Frontal cortex (tissue), 4 donors: ENCODE measurements around the gene ALDH3A2. TPM values are rescaled to one million over a fixed set of nuclear protein-coding genes. Genes with fewer than 3 reads are reported as not detected.
"Not testable (repeated sequence)": the region's sequence is repeated elsewhere in the genome, so short reads cannot be mapped to it uniquely, and the experiment has no call there.

Experiments
- DNase-seq, 2 donors: peaks; one replicate each; pipeline ENCODE4 v3.0.0; 2012; ENCODE audit warnings: low spot score in 2 of 2
- FAIRE-seq: peaks from 2 replicates; lab custom pipeline; 2012; peaks lifted over from hg19 to GRCh38; lab: Jason Lieb, UNC
- total RNA-seq: library from RNA; depleted of rRNA; stranded (reverse); fragments of >200 nt; gene quantifications from one replicate; pipeline ENCODE4 v1.2.3, GENCODE V29; 2014
- donor health status: control.
- donor health status: control.
- donor health status: control.

The ALDH3A2 gene
- total RNA-seq, 1 donor from 2014 or later = 67.7 TPM

DNA sequence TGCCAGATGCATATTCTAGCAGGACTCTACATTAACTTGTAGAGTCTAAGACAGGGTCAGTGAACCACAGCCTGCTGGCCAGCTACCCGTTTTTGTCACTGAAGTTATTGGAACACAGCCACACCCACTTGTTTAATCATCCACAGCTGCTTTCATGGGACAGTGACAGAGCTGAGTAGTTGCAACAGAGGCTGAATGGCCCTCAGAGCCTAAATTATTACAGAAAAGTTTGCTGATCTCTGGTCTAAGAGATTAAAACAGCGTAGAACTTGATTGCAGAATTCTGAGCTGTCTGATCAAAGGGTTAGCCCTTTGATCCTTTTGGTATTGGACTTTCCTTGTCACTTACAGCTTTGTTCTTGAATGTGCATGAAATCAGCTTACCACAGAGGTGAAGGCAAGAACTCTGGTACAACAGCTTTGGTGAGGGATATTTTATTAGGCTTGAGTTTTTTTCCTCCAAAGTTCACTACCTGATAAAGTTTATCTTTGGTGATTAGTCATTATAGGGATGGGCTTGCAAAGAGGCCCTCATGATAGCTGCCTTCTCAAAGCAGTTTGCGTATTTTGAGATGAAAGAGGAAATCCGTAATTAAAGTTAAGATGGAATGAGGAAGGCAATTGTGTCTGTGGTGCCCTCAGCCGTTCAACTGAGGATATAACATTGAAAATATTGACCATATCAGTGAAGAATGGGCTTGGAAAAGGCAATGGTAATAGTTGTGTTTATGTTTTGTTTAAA, 23.6 kb downstream of the ALDH3A2 start:
- DNase-seq (no peak), FAIRE-seq (no peak)

DNA sequence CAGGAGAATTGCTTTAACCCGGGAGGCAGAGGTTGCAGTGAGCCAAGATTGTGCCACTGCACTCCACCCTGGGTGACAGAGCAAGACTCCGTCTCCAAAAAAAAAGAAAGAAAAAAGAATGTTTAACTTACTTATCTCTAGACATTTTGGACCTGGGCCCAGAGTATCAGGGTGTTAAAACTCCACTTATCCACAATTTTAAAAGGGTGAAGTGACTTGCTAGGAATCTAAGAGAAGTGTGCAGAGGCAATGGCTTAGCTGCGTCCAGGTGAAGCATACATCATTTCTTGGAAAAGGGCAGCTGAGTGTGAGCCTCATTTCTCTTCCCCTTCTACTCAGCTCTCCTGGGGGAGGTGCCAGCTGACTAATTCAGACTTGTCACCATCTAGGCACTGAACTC, 25.1 kb downstream of the ALDH3A2 start:
- FAIRE-seq = no peak
- no peak for DNase-seq

DNA sequence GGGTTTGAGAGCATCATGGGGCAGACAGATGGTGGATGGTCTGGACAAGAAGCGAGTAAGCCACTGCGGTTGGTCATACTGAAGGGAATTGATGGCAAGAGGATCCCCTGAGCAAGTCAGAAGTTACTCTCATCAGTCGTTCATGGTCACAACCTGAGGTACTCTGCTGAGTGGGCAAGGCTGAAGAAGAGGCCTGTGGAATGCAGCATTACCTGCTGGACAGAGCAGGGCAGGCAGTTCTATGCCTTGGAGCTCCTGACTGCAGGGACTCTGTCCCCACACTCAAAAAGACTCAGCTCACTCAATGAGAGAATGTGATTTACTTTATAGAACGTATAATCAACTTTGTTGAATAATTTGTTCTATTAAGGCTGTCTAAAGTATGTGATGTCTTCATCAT, 28.3 kb downstream of the ALDH3A2 start:
- DNase-seq (no peak), FAIRE-seq (no peak)

DNA sequence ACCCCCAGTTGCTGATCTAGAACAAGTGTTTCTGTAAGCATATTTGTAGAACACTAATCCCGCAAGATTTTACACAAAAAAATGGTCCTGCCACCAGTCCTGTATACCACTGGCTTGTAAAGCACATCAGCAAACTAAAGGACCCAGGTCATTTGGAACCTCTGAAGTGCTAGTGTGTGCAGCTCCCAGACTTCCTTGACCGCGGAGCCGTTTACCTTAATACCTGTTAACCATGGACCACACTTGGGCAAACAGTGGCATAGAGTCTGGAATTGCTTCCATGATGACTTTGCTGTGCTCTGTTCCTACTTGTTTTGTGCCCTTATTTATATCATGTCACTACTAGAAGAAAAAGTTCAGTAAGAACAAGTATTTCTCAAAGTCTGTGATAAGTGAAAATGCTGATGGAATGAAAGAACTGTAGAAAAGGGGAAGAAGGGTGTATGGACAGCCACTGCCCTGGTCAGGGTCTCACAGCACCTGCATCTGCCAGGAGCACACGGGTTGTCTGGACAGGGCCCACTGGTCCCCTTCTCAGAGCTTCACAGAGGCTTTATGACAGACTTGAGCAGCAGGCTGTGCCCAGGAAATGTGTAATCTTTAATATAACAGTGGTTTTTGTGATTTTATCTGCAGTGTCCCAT, 29.3 kb downstream of the ALDH3A2 start:
- DNase-seq = no peak
- FAIRE-seq = no peak

DNA sequence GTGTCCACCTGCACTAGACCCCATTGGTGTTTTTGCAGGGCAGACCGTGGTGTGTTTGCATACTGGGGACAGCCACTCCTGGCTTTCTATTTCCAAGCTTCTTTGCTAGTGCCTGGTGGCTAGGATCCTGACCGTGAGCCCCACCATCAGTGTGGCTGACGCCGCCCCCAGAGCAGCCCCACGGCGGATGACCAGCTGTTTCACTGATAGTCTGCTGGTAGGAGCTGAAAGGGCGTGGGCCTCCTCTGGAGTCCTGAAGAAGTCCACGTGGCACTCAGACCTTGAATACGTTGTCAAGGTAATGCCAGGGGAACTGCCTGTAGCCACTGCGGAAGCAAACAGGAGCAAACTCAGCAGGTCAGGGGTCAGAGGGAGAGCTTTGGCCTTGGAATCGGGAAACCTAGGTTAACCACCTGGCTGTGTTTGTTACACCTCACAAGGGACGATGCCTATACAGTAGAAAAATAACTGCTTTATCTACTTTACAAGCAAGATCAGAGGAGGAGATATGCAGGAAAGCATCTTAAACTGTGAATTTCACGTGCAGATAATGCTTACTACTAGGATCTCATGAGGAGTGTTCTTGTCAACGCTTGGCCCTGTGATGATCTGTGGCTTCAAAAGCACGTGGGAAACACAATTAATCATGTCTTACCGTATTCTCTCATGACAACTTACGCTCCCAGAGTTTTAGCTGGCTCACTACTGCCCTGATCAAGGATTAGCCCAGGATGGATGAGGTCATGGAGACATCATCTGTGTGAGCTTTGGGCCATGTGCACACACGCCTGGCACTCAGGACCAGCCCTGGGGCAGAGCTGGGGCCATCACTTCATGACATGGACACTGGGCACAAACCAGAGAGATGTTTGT, 30.3 kb downstream of the ALDH3A2 start:
- no peak for DNase-seq
- no peak for FAIRE-seq

DNA sequence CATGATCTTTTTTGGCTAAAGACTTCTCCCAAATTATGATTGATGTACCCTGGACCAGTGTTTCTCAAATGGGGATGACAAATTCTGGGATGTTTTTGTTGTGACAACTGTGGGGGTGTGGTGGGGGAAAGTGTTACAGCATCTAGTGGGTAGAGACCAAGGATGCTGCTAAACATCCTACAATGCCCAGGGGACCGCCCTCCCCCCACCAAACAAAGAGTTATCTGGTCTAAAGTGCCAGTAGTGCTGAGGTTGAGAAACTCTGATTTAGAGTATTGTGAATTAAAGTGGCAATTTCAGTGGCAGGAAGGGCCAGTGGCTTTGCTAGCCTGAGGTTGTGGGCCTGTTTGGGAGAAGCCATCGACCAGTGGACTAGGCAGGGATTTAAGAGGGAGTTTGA, 34.6 kb downstream of the ALDH3A2 start:
- DNase-seq (no peak), FAIRE-seq (no peak)

DNA sequence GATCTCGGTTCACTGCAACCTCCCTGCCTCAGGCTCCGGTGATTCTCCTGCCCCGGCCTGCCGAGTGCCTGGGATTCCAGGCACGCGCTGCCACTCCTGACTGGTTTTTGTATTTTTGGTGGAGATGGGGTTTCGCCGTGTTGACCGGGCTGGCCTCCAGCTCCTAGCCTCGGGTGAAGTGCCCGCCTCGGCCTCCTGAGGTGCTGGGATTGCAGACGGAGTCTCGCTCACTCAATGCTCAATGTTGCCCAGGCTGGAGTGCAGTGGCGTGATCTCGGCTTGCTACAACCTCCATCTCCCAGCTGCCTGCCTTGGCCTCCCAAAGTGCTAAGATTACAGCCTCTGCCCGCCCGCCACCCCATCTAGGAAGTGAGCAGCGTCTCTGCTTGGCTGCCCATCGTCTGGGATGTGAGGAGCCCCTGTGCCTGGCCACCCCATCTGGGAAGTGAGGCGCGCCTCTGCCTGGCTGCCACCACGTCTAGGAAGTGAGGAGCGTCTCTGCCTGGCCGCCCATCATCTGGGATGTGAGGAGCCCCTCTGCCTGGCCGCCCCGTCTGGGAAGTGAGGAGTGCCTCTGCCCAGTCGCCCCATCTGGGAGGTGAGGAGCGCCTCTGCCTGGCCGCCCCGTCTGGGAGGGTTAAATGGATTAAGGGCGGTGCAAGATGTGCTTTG, 36.5 kb downstream of the ALDH3A2 start:
- not testable (repeated sequence) for FAIRE-seq, DNase-seq

DNA sequence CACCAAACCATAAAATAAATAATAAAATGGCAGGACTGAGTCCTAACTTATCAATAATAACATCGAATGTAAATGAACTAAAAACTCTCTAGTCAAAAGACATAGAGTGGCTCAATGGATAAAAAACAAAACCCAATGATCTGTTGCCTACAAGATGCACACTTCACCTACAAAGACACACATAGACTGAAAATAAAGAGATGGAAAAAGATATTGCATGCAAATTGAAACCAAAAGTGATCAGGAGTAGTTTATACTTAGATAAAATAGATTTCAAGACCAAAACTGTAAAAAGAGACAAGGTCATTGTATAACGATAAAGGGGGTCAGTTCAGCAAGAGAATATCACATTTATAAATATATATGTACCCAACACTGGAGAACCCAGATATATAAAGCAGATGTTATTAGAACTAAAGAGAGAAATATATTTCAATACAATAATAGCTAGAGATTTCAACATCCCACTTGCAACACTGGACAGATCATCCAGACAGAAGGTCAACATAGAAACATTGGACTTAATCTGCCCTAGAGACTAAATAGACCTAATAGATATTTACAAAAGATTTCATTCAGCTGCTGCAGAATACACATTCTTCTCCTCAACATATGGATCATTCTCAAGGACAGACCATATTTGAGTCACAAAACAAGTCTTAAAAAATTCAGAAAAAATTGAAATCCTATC, 38.0 kb downstream of the ALDH3A2 start:
- no peak for DNase-seq
- no peak for FAIRE-seq

DNA sequence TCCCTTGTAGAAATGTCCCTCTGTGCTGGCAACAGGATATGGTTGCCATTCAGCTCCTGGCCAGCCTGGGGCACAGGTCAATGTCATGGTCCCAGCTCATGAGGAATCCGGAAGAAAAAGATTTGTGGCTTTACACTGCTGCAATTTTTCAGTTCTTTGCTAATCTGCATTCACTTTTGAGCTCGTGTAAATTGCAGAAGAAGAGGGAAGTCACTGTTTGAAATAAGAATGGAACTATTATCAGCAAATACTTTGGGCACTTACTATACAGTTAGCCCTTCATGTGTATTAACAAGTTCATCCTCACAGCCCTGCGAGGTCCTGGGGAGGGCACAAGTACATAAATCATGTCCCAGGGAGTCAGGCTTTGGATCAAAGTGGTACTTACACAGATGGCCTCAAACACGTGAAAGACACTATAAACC, 53.7 kb downstream of the ALDH3A2 start:
- FAIRE-seq (no peak), DNase-seq (no peak)

DNA sequence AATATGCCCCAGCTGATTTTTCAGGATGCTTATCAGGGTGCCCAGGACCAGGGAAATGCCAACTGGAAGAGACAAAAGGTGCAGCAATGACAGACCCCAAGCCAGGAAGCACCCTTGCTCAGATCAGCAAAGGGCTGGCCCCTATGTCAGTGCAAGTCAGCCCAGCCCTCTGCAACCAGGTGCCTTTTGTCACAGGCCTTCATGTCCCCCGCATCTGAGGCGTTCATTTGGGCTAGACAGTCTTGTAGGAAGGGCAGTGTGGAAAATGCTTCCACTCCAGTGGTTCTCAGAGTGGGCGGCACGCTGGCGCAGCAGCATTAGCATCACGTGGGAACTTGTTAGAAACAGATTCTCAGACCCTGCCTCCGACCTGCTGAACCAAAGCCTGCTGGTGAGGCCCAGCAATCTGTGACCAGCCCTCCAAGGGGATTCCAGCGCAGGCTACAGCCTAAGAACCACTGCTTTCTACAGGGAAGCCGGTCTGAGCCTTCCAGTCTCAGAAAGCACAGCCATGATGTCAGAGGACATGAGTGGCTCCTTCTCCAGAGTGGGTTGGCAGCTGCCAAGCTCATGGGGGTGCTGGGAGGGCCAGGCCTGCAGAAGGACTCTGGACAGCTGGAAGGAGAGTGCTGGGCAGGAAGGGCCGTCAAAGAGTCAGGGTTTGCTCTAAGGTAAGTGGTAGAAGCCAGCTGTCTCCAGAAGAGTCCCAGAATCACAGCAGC, 54.7 kb downstream of the ALDH3A2 start:
- DNase-seq (peak; percentile 19), FAIRE-seq (no peak)

DNA sequence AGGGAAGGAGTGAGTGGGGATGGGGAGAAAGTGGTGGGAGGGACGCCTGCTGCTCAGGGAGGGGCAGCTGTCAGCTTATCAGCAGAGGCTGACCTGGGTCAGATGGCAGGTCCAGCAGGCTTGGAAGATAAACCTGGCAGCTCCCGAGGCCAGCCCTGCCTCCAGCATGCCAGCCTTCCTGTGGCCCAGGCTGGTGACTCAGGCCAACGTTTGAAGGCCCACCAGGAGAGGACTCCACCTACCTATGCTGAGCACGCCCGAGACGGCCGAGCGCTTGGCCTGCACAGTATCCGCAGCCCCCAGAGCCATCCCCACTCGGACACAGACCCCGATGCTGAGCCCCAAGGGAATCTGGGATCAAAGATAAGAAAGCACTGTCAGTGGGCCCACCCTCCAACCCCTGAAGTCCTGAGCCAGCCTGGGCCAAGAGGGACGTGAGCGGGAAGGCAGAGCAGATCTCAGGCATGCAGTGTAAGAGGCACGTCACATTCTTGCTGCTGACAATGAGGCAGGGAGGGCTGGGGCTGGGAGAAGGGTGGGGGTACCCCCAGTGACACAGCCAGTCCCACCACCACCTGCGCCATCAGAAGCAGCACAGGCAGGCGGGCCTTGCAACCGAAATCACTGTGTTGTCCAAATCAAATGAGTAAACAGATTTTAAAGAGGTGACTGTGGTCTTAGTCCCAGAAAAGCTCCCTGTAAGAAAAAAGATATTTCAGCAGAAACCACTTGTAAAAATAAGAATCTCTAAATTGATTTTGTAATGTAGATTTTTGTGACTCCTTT, 55.5 kb downstream of the ALDH3A2 start:
- DNase-seq (no peak), FAIRE-seq (no peak)

DNA sequence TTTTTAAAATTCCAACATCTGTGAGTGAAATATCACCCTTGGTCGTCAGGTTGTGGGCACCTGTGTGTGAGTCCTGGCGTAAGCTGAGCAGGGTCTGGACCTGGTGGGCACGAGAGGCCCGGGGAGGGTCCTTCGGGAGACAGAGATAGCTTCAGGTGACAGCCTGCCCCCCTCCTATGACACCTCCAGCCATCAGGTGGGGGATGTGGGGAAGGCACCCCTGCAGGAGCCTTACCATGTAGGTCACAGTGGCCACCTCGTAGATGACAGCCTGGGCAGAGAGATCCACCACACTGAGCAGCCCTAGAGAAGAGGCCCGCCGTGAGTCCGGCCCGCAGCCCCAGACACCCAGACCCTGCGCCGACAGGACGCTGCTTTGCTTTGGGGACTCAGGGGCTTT, 56.6 kb downstream of the ALDH3A2 start:
- FAIRE-seq = no peak
- no peak for DNase-seq

DNA sequence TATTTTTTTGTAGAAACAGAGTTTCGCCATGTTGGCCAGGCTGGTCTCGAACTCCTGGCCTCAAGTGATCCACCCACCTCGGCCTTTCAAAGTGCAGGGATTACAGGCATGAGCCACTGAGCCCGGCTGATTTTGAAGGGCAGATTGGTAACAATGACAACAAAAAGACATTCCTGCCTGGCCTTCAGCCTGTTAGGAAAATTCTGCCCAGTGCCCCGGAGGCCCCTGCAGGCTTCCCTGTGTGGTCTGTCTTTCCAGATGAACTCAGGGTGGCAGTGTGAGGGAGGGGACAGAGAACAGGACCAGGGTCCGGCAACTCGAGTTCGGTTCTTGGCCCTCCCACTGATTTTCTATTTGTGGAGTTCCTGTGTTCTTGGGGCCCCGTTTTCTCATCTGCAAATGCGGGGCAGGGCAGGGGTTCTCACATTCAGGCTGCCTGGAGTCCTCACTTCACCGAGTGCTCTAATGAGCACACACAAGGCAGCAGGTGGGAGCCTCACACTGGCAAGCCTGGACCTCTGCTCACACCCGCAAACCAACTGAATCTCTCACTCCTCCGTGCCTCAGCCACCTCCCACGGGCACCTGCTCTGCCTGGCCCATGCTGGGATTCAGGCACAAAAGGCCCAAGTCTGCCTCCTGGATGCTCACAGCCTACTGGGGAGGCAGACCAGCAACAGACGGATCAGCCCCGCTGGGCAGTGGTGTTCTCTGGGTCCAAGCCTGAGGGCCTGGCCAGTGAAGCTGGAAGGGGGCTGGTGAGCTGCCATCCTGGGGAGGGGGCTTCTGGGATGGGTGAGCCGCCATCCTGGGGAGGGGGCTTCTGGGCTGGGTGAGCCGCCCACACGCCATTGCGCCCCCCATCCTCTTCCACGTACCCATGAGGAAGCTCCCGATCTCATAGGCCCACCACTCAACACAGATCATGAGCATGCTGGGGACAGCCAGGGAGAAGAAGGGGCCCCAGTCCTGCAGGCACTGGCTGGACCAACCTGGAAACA, 57.5 kb downstream of the ALDH3A2 start:
- DNase-seq (peak; percentile 8 to 55), FAIRE-seq (no peak)

DNA sequence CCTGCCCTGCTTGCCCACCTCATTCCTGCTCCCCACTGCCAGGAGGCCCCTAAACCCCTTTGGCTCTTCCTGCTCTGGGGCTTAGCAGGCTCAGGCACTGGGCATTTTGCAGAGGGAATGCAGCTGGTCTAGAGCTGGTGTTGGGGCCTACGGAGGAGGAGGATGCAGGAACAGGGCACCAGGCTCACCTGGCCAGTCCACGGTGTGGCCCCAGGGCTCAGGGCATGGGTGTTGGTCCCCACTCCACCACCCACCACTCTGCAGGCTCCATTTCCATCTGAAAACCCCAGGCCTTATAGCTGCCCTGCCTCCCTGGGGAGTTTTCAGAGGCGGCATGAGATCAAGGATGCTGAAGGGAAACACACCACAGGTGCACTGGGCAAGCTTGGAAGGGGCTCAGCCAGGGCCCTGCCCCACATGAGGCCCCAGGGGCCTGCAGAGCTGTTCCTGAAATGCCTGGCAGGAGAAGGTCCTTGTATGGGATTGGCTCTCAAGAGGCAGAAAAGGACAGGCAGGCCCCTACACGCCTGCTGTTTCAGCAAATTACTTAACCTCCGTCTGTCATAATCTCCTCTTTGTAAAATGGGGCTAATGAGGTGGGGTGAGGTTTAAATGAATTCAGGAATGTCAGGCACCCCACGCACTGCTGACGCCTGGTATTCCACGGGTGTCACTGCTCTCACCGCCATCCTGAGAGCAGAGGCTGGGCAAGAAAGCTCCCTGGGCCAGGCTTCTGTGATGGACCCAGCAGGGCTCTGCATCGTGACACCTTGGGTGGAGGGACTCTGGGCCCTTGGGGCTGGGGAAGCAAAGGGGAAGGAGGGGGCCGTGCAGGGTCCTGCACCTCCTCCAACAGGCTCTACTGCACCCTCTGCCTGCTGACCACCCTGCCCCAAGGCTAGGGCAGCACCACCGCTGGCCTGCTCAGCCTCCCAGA, 58.5 kb downstream of the ALDH3A2 start:
- DNase-seq (peak in 1 of 2 donors; percentile 15), FAIRE-seq (no peak)

DNA sequence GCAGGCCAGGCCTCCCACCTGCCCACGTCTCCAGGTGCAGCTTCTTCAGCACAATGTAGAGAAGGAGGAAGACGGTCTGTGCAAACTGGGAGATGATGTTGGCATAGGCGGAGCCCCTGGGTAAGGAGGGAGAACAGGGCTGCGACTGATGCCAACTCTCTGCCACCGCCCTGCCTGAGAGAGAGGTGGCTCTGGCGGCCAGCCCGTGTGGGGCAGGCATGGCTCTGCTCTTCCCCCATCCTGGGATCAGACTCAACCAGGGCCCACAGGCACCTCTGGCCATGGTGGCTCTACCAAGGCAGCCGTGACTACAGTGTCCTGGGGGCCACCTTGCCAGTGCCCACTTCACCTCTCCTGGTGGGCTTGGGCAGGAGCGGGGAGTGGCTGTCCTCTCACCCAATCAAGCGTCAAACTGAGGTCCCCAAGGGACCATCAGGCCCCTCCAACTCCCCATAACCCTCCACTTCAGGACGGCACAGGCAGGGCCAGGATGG, 59.2 kb downstream of the ALDH3A2 start:
- FAIRE-seq (no peak), DNase-seq (no peak)
